NT2/D1 (cell line): Measurements from ENCODE around the gene PPP1R3A.

Experiments
- DNase-seq: peaks from one replicate; pipeline ENCODE4 v3.0.0-alpha.2; 2011; ENCODE audit warnings: low read depth, low spot score
- H3K27me3 ChIP-seq: 2 replicates; pipeline ENCODE4 v1.6.0; 2011; ENCODE audit warnings: mild to moderate bottlenecking; ENCODE audit not compliant: insufficient read length, insufficient read depth
- H3K36me3 ChIP-seq: 2 replicates; pipeline ENCODE4 v1.6.1; 2011; ENCODE audit warnings: mild to moderate bottlenecking, low read length, mixed read lengths; ENCODE audit not compliant: insufficient read depth, insufficient read length
- H3K4me1 ChIP-seq: 2 replicates; pipeline ENCODE4 v1.5.1; 2011; ENCODE audit not compliant: insufficient read depth, insufficient read length
- H3K4me3 ChIP-seq: 2 replicates; pipeline ENCODE4 v1.5.1; 2011; ENCODE audit warnings: low read depth; ENCODE audit not compliant: insufficient read length
- H3K9ac ChIP-seq: 2 replicates; pipeline ENCODE4 v1.6.0; 2011; ENCODE audit warnings: low read depth; ENCODE audit not compliant: insufficient read length
- H3K9me3 ChIP-seq: 2 replicates; pipeline ENCODE4 v1.5.1; 2011; ENCODE audit warnings: mild to moderate bottlenecking, low read length; ENCODE audit not compliant: insufficient read depth
- SUZ12 ChIP-seq: IDR thresholded peaks from 2 replicates; pipeline ENCODE4 v1.6.1; 2011; ENCODE audit not compliant: insufficient read length, insufficient read depth; ENCODE audit errors: extremely low read depth
- YY1 ChIP-seq: IDR thresholded peaks from 2 replicates; pipeline ENCODE4 v1.6.1; 2011; ENCODE audit not compliant: insufficient read length, insufficient read depth
- ZNF274 ChIP-seq: IDR thresholded peaks from 2 replicates; pipeline ENCODE4 v1.6.1; 2011; ENCODE audit warnings: mild to moderate bottlenecking, low read depth, low read length

The PPP1R3A gene

GRCh38 chr7:113912876-113913275 is 5.9 kb downstream of the PPP1R3A start:
- H3K36me3 ChIP-seq = no peaks in the 10 kb centered on the region
- TF ChIP-seq SUZ12 = no peak
- no peak for TF ChIP-seq YY1
- TF ChIP-seq ZNF274 = no peak
- no peak overlapping the region for H3K4me3 ChIP-seq

GRCh38 chr7:113907617-113908016 is 11.2 kb downstream of the PPP1R3A start:
- Histone ChIP-seq H3K4me1 (no peaks in the 10 kb centered on the region), H3K4me3 (no peak overlapping the region), H3K36me3 (no peaks in the 10 kb centered on the region), H3K9me3 (no peaks in the 10 kb centered on the region), H3K27me3 (no peaks in the 10 kb centered on the region), H3K9ac (no peak overlapping the region)
- no peak for DNase-seq
- TF ChIP-seq SUZ12 (no peak), ZNF274 (no peak), YY1 (no peak)

More at GRCh38 chr7:113912876-113913275, 5.9 kb downstream of the PPP1R3A start:
- Histone ChIP-seq H3K27me3 (no peaks in the 10 kb centered on the region), H3K9me3 (no peaks in the 10 kb centered on the region), H3K4me1 (no peaks in the 10 kb centered on the region), H3K9ac (no peak overlapping the region)
- no peak for DNase-seq

GRCh38 chr7:113904521-113904920 is 14.3 kb downstream of the PPP1R3A start:
- no peaks in the 10 kb centered on the region for H3K36me3 ChIP-seq
- no peak overlapping the region for H3K9ac ChIP-seq
- no peak overlapping the region for H3K4me3 ChIP-seq
- no peaks in the 10 kb centered on the region for H3K27me3 ChIP-seq
- H3K9me3 ChIP-seq = no peaks in the 10 kb centered on the region
- no peak for DNase-seq
- TF ChIP-seq ZNF274 (no peak), SUZ12 (no peak), YY1 (no peak)
- no peaks in the 10 kb centered on the region for H3K4me1 ChIP-seq

- Histone ChIP-seq H3K9ac (no peak overlapping the region), H3K9me3 (no peaks in the 10 kb centered on the region), H3K27me3 (no peaks in the 10 kb centered on the region), H3K36me3 (no peaks in the 10 kb centered on the region), H3K4me1 (no peaks in the 10 kb centered on the region), H3K4me3 (no peak overlapping the region)
- TF ChIP-seq SUZ12 (no peak), ZNF274 (no peak), YY1 (no peak)
- DNase-seq = no peak
Measured at GRCh38 chr7:113892818-113893217, 26.0 kb downstream of the PPP1R3A start.

- H3K9ac ChIP-seq = no peak overlapping the region
- no peaks in the 10 kb centered on the region for H3K27me3 ChIP-seq
- H3K36me3 ChIP-seq = no peaks in the 10 kb centered on the region
- no peak for DNase-seq
- H3K9me3 ChIP-seq = no peaks in the 10 kb centered on the region
- TF ChIP-seq YY1 = no peak
- no peak for TF ChIP-seq ZNF274
- TF ChIP-seq SUZ12 = no peak
- H3K4me3 ChIP-seq = no peak overlapping the region
- H3K4me1 ChIP-seq = no peaks in the 10 kb centered on the region
Measured at GRCh38 chr7:113891828-113892227, 27.0 kb downstream of the PPP1R3A start.

GRCh38 chr7:113891031-113891350 is 27.8 kb downstream of the PPP1R3A start:
- Histone ChIP-seq H3K4me3 (no peak overlapping the region), H3K4me1 (no peaks in the 10 kb centered on the region), H3K9me3 (no peaks in the 10 kb centered on the region), H3K36me3 (no peaks in the 10 kb centered on the region), H3K27me3 (no peaks in the 10 kb centered on the region), H3K9ac (no peak overlapping the region)
- no peak for TF ChIP-seq YY1
- TF ChIP-seq ZNF274 = no peak
- no peak for TF ChIP-seq SUZ12
- no peak for DNase-seq

- DNase-seq = no peak
- no peak overlapping the region for H3K4me3 ChIP-seq
- H3K27me3 ChIP-seq = no peaks in the 10 kb centered on the region
- no peak for TF ChIP-seq ZNF274
- no peak for TF ChIP-seq SUZ12
- no peak for TF ChIP-seq YY1
- H3K36me3 ChIP-seq = no peaks in the 10 kb centered on the region
- no peaks in the 10 kb centered on the region for H3K9me3 ChIP-seq
- no peaks in the 10 kb centered on the region for H3K4me1 ChIP-seq
- H3K9ac ChIP-seq = no peak overlapping the region
Measured at GRCh38 chr7:113890331-113891030, 28.3 kb downstream of the PPP1R3A start.

- TF ChIP-seq YY1 (no peak), SUZ12 (no peak), ZNF274 (no peak)
- H3K36me3 ChIP-seq = no peaks in the 10 kb centered on the region
- no peaks in the 10 kb centered on the region for H3K27me3 ChIP-seq
- H3K4me1 ChIP-seq = no peaks in the 10 kb centered on the region
- no peak overlapping the region for H3K9ac ChIP-seq
- no peaks in the 10 kb centered on the region for H3K9me3 ChIP-seq
- no peak overlapping the region for H3K4me3 ChIP-seq
- no peak for DNase-seq
Measured at GRCh38 chr7:113883096-113883495, 35.7 kb downstream of the PPP1R3A start.
